Retinal pigment epithelial cell (primary cell): ENCODE results near the gene ASCL5.
A peak's percentile ranks its signal among the peaks of the same experiment; 100 is the strongest.

Experiments used
- DNase-seq: peaks from one replicate; pipeline ENCODE4 v3.0.0-alpha.2; 2010; ENCODE audit warnings: low read depth
- H3K4me3 ChIP-seq: 2 replicates; pipeline ENCODE4 v1.5.1; 2011; ENCODE audit warnings: mild to moderate bottlenecking, low read length, control low read depth, moderate library complexity
- CTCF ChIP-seq: conservative IDR thresholded peaks from 2 replicates; pipeline ENCODE4 v1.5.1; 2011; ENCODE audit warnings: low read depth, low read length, control low read depth, inconsistent platforms

ASCL5 gene

GRCh38 chr1:201157949-201158348, 31.0 kb upstream of the ASCL5 start:
- no peak for DNase-seq
- no peak for TF ChIP-seq CTCF
- H3K4me3 ChIP-seq: no peak overlapping the region

GRCh38 chr1:201156819-201157218, 29.8 kb upstream of the ASCL5 start:
- DNase-seq: no peak
- TF ChIP-seq CTCF: no peak
- no peak overlapping the region for H3K4me3 ChIP-seq

- no peak overlapping the region for H3K4me3 ChIP-seq
- no peak for TF ChIP-seq CTCF
- no peak for DNase-seq
Observed at GRCh38 chr1:201156346-201156745, 29.4 kb upstream of the ASCL5 start.

GRCh38 chr1:201155354-201155753, 28.4 kb upstream of the ASCL5 start:
- TF ChIP-seq CTCF: no peak
- no peak for DNase-seq
- no peak overlapping the region for H3K4me3 ChIP-seq

GRCh38 chr1:201154389-201155165, 27.6 kb upstream of the ASCL5 start, which contains the start of gene TMEM9:
TSS of gene TMEM9 (minus strand) at chr1:201154474. CDS start at chr1:201153923, 551 bp downstream.
- DNase-seq: peak; percentile 75
- H3K4me3 ChIP-seq: peak within 1 kb of the TSS; percentile 81
- TF ChIP-seq CTCF: no peak

GRCh38 chr1:201153474-201154388, 26.7 kb upstream of the ASCL5 start:
- peak overlapping the region; percentile 81 for H3K4me3 ChIP-seq
- TF ChIP-seq CTCF: no peak
- DNase-seq: no peak
